GM10248 (cell line): ENCODE data around the gene DNAJC27.
A peak's percentile ranks its signal among the peaks of the same experiment; 100 is the strongest.

ENCODE experiments used
- CTCF ChIA-PET: fragments of 300-600 bp; sonication (Branson Sonifier 250); formaldehyde crosslinking; extraction: SDS; loops from one replicate; lab custom pipeline; 2021; ENCODE audit warnings: antibody characterized with exemption; lab: Yijun Ruan, JAX
- POLR2A ChIA-PET: fragments of 350-650 bp; sonication (Branson Sonifier 250); formaldehyde crosslinking; extraction: SDS; loops from one replicate; lab custom pipeline; 2020; ENCODE audit warnings: antibody characterized with exemption; lab: Yijun Ruan, JAX
- DNase-seq: peaks from one replicate; pipeline ENCODE4 v3.0.0; 2012; ENCODE audit errors: extremely low spot score
- TF ChIP-seq, protein P1 (sequence below): IDR thresholded peaks from 2 replicates; pipeline ENCODE4 v1.5.1; 2012; ENCODE audit warnings: mild to moderate bottlenecking, low read depth; ENCODE audit errors: extremely low read depth, missing control alignments, control extremely low read depth

Gene DNAJC27

DNA sequence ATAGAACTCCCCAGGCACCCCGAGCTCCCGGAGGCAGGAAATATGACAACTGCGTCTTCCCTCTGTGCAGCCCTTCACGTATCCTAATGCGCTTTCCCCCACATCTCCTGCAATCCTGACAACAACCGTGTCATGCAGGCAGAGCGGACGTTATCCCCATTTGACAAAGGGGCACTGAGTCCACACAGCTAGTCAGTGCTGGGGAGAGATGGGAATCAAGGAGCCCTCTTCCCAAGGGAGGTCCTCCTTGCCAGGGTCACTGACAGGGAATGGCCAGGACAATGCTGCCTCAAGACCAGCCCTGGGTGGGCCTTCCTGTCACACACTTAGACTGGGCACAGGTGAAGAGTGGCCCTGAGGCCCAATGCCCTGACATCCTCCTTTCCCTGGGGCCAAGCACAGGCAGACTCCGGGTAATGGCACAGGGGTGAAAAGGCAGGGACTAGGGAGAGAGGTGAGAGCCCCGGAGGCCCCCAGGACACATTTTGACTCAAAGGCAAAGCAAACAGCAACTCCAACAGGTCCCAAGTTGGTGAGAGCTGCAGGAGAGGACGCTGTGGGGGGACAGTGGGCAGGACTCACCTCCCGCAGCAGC, 53.9 kb downstream of the DNAJC27 start:
- CTCF ChIA-PET = no interaction called here
- DNase-seq = no peak
- TF ChIP-seq, protein P1, sequence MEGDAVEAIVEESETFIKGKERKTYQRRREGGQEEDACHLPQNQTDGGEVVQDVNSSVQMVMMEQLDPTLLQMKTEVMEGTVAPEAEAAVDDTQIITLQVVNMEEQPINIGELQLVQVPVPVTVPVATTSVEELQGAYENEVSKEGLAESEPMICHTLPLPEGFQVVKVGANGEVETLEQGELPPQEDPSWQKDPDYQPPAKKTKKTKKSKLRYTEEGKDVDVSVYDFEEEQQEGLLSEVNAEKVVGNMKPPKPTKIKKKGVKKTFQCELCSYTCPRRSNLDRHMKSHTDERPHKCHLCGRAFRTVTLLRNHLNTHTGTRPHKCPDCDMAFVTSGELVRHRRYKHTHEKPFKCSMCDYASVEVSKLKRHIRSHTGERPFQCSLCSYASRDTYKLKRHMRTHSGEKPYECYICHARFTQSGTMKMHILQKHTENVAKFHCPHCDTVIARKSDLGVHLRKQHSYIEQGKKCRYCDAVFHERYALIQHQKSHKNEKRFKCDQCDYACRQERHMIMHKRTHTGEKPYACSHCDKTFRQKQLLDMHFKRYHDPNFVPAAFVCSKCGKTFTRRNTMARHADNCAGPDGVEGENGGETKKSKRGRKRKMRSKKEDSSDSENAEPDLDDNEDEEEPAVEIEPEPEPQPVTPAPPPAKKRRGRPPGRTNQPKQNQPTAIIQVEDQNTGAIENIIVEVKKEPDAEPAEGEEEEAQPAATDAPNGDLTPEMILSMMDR = no peak
- POLR2A ChIA-PET = no interaction called here

- peak; percentile 70 for DNase-seq
- POLR2A ChIA-PET = no interaction called here
These were observed 54.7 kb downstream of the DNAJC27 start for GRCh38 chr2:24917086-24917485.

GRCh38 chr2:24915796-24916195, 56.0 kb downstream of the DNAJC27 start:
- DNase-seq = no peak
- POLR2A ChIA-PET = no interaction called here
- CTCF ChIA-PET = interaction anchor here (0.9 to 1.8 kb wide), 2 partner anchors 14 to 30 kb away, joined by 3 to 4 read pairs; no protein-coding TSS in a partner anchor
- TF ChIP-seq, protein P1 = no peak

More at GRCh38 chr2:24917086-24917485, 54.7 kb downstream of the DNAJC27 start:
- TF ChIP-seq, protein P1 = no peak
- CTCF ChIA-PET = no interaction called here

DNA sequence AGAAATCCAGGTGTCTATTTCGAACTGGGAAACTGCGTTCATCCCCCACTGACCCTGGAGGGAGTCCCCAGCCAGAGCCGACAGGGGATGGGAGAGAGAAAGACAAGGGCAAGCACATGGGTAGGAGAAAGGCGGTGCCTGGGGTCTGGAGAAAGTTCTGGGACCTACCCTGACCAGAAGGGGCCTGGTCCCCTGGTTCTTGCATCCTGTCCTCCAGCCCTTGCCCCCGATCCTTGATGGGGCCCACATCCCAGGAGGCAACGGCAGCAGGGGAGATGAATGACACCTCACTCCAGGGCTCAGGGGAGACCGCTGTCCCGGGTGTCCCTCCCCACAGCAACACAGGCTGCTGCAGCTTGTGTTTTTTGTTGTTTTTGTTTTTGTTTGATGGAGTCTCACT, 56.6 kb downstream of the DNAJC27 start:
- DNase-seq = no peak
- CTCF ChIA-PET = interaction anchor here (1.8 kb wide), 1 partner anchor 14 kb away, joined by 4 read pairs; no protein-coding TSS in a partner anchor
- TF ChIP-seq, protein P1 = no peak
- POLR2A ChIA-PET = no interaction called here

DNA sequence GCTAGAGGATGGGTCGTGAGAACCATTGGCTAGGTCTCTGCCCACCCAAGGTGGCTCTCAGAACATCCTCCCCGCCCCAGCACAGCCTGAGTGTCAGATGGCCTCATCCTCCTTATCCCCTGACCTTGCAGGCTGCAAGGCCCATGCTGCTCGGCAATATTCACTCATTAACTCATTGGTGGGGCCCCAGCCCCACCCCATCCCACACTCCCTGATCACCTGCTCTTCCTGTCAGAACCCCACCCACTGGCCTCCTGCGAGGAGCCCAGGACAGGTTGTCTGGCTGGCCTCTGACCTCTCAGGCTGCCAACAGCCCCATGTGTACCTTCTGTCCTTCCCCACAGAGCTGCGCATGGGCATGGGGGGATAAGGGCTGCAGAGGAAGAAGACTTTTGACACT, 57.0 kb downstream of the DNAJC27 start:
- TF ChIP-seq, protein P1 = no peak
- CTCF ChIA-PET = interaction anchor here (1.8 kb wide), 1 partner anchor 13 kb away, joined by 4 read pairs; no protein-coding TSS in a partner anchor
- POLR2A ChIA-PET = no interaction called here
- DNase-seq = no peak

DNA sequence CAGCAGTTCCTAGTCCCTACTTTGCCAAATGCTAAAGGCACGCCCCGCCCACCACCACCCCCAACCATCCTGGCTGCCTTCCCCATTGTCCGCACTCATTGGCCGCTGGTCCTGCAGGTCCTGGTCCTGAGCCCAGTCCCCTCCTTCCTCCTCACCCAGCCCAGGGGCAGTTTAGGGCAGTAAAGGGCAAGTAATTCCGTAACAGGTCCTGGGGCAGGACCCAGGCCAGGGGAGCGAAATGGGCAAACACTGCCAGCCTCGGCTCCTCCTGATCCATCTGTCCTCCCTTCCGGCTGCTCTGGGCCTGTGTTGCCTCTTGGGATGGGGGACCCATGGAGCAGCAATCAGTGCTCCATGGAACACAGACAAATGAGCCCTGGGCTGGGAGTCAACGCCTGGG, 57.8 kb downstream of the DNAJC27 start:
- DNase-seq = no peak
- CTCF ChIA-PET = no interaction called here
- POLR2A ChIA-PET = no interaction called here
- TF ChIP-seq, protein P1 = no peak
